Pons (tissue), 1 donor: ENCODE results near the gene C17orf58.
A peak's percentile ranks its signal among the peaks of the same experiment; 100 is the strongest.
"Not testable (repeated sequence)": the region's sequence is repeated elsewhere in the genome, so short reads cannot be mapped to it uniquely, and the experiment has no call there.

ENCODE experiments used
- DNase-seq: peaks from one replicate; pipeline ENCODE4 v3.0.0-alpha.2; 2016; ENCODE audit warnings: low spot score

C17orf58 gene

GRCh38 chr17:67996301-67997171 is at the start of gene C17orf58:
TSS of gene C17orf58 (minus strand) at chr17:67996469. CDS start at chr17:67996198, 271 bp downstream.
- DNase-seq: not testable (repeated sequence)

- DNase-seq: no peak
Measured at GRCh38 chr17:68036304-68037147, 40.3 kb upstream of the C17orf58 start.

GRCh38 chr17:68035523-68036303 is 39.4 kb upstream of the C17orf58 start, which contains the start of gene KPNA2:
TSS of gene KPNA2 (plus strand) at chr17:68035735. CDS start at chr17:68037133, 1,398 bp downstream.
- peak; percentile 98 for DNase-seq

GRCh38 chr17:68035131-68035522 is 38.9 kb upstream of the C17orf58 start:
- no peak for DNase-seq

GRCh38 chr17:68034452-68034776 is 38.1 kb upstream of the C17orf58 start:
- DNase-seq: no peak

- peak; percentile 65 for DNase-seq
Measured at GRCh38 chr17:68033636-68034451, 37.6 kb upstream of the C17orf58 start.

GRCh38 chr17:68029512-68030215 is 33.4 kb upstream of the C17orf58 start:
- DNase-seq: no peak

GRCh38 chr17:68022547-68022946 is 26.3 kb upstream of the C17orf58 start:
- not testable (repeated sequence) for DNase-seq

- no peak for DNase-seq
Measured at GRCh38 chr17:68021963-68022362, 25.7 kb upstream of the C17orf58 start.

GRCh38 chr17:68020791-68021190 is 24.5 kb upstream of the C17orf58 start:
- DNase-seq: not testable (repeated sequence)

- DNase-seq: peak; percentile 35
Measured at GRCh38 chr17:68020409-68020756, 24.1 kb upstream of the C17orf58 start.

GRCh38 chr17:68019675-68020408 is 23.6 kb upstream of the C17orf58 start:
- DNase-seq: peak; percentile 97

- DNase-seq: no peak
Measured at GRCh38 chr17:68019336-68019674, 23.0 kb upstream of the C17orf58 start.

GRCh38 chr17:68018493-68018892 is 22.2 kb upstream of the C17orf58 start:
- not testable (repeated sequence) for DNase-seq

- DNase-seq: no peak
Measured at GRCh38 chr17:68016838-68017237, 20.6 kb upstream of the C17orf58 start.

GRCh38 chr17:68015081-68015723 is 18.9 kb upstream of the C17orf58 start:
- DNase-seq: no peak

GRCh38 chr17:68013385-68013784 is 17.1 kb upstream of the C17orf58 start:
- no peak for DNase-seq

- DNase-seq: no peak
Measured at GRCh38 chr17:68011199-68011665, 15.0 kb upstream of the C17orf58 start.

GRCh38 chr17:68006797-68007196 is 10.5 kb upstream of the C17orf58 start:
- DNase-seq: no peak
